Right ventricle myocardium inferior (tissue), 1 donor: ENCODE measurements around the gene FOXO6. TPM values are rescaled to one million over a fixed set of nuclear protein-coding genes. Genes with fewer than 3 reads are reported as not detected.

Experiments
- ATAC-seq: fragments of 200-7000 bp; cut with Tn5 transposase; one replicate; pipeline ENCODE4 v1.9.1; 2020; ENCODE audit warnings: mild to moderate bottlenecking, moderate library complexity
- DNase-seq: peaks from one replicate; pipeline ENCODE4 v3.0.0; 2021; ENCODE audit errors: missing footprints
- intact Hi-C: fragments of 100-400 bp; cut with DNase I; formaldehyde crosslinking; loops from one replicate; pipeline ENCODE4 v1.11.0; 2022
- total RNA-seq: library from RNA; stranded (reverse); fragmentation: NEBNext Ultra II Directional; extraction: Animal tissue kit (Norgen Biotek cat#: 25700); gene quantifications from one replicate; pipeline ENCODE4 v1.2.1, GENCODE V29; 2021
- donor health status: DM: no; HTN: yes; CAD: no; lungs with severe emphysema.

The FOXO6 gene
- total RNA-seq, 1 donor from 2014 or later, result 4.5 TPM

DNA sequence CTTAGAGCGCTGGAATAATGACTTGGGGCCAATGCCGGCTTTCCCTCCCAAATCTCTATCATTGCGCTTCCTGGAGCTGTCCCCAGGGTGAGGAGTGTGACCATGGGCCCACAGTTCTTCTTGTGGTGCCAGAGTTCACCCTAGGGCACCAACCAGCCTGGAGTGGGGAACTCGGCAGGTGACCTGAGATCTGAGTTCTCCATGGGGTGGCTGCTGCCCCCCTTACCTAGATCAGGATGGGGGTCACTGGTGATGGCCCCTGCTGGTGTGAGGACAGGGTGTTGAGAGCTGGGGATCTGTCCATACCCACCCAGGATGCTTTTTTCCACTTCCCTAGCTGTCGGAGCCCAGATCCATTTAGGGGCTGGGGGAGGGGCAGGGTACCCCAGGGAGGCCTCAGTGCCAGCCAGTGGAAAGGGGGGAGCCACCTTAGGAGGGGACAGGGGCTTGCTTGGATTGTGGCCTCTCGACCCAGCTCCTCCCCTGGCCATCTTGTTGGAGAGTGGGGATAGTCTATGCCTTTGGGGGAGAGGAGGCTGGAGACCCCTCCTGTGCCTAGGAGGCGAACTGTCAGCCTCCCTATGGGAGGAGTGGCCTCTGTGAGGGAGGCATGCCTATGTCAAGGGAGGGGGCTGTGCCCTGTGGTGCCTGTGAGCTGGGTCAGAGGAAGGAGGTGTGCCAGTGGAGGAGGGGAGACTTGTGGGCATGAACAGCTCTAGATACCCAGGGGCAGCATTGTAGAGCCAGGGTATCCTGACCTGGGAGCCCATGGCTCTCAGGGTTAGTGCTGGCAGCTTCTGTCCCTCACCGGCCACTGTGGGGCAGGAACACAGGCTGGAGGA lies 1.7 kb downstream of the FOXO6 start:
- ATAC-seq (no peak), DNase-seq (no peak)
- intact Hi-C loops, result loop anchor here (5.0 kb wide), 1 partner anchor 54 kb away; no protein-coding TSS in a partner anchor

DNA sequence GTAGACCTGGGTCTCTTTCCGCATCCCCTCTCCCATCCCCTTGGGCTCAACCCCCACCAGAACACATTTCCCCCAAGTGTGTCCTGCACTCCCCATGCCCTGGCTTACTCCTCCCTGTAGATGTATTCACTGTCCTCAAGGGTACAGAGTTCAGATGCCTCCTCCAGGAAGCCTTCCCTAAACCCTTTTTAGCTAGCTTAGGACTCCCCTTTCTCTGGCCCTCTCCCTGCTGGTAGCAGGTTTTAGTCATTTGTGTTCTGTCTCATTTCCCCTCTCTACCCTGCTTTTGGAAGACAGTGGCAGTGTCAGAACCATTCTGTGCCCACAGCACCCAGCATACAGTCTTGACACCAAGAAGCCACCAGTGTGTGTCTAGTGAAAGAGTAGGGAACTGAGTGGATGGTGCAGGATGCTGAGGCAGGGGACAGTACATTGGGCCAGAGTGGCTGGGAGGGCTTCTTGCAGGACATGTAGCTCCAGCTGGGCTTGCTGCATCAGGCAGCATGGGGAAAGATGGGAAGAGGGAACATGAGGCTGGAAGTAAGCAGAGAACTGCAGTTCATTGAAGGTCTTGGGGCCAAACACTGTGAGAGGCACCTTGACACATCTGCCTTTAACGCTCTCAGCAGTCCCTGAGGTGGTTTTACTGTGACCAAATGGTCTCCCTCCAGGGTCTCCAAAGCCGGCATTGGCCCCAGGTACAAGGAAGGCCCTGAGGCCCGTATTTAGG lies 2.5 kb downstream of the FOXO6 start:
- intact Hi-C loops, result loop anchor here (5.0 kb wide), 1 partner anchor 54 kb away; no protein-coding TSS in a partner anchor
- no peak for ATAC-seq
- DNase-seq, result no peak

- ATAC-seq (no peak), DNase-seq (no peak)
- intact Hi-C loops, result loop anchor here (5.0 kb wide), 1 partner anchor 53 kb away; no protein-coding TSS in a partner anchor
These were observed 3.4 kb downstream of the FOXO6 start for GRCh38 chr1:41364442-41365319.

GRCh38 chr1:41365320-41365633 lies 4.0 kb downstream of the FOXO6 start:
- intact Hi-C loops, result no loop called here
- DNase-seq (no peak), ATAC-seq (no peak)

GRCh38 chr1:41365772-41366454 lies 4.7 kb downstream of the FOXO6 start:
- DNase-seq, result no peak
- intact Hi-C loops, result no loop called here
- ATAC-seq, result no peak

GRCh38 chr1:41366455-41367287 lies 5.4 kb downstream of the FOXO6 start:
- ATAC-seq, result no peak
- intact Hi-C loops, result no loop called here
- DNase-seq, result no peak

DNA sequence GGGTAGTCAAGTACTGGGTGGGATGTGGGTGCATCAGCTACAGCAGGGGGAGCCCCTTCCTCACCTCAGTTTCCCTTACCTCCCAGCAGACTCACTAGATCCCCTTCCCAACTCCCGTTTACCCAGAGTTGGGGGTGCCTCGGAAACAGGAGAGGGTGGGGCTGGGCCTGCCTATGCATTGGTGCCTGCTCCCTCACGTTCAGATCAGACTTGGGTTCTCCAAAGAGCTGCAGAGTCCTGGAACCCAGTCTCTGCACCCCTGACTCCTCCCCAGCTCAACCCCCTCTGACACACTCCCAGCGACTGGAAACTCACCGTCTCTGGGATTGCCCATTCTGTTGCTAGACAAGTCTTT lies 6.0 kb downstream of the FOXO6 start:
- DNase-seq (no peak), ATAC-seq (no peak)
- intact Hi-C loops, result no loop called here

DNA sequence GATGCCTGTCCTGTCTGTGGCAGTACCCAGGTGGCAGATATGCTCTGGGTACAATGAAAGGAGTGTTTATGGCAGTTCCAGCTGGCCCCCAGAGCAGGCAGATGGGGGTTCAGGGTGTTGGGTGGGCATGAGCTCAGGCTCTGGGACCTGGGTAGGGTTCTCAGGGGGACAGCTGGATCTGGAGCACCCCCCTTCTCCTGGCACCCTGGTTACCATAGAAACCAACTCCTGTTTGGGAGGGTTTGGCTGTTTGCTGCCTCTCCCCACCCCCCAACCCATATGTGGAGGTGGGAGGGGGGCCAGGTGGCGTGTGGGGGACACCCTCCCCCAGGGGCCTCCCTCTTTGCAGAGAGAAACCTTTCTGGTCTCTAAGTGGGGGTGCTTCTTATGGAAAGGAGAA lies 7.1 kb downstream of the FOXO6 start:
- DNase-seq (no peak), ATAC-seq (no peak)
- intact Hi-C loops, result no loop called here

- DNase-seq (no peak), ATAC-seq (no peak)
- intact Hi-C loops, result no loop called here
These were observed 7.6 kb downstream of the FOXO6 start for GRCh38 chr1:41368801-41369200.

- intact Hi-C loops, result no loop called here
These were observed 8.3 kb downstream of the FOXO6 start for GRCh38 chr1:41369531-41369930.

DNA sequence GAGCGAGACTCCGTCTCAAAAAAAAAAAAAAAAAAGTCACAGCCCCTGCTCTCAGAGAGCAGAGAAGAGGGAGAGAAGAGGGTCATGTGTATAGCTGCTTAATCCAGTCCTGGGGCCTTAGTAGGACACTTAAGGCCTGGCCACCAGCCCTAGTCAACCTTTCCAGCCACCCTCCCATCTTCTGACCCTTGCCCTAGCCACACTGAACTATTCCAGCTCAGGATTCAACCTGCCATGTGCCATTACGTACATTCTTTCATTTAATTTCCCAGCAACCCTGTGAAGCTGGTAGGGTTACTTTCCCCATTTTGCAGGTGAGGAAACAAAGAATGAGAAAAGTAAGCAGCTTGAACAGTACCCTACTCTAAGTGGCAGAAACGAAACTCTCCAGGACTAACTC lies 9.0 kb downstream of the FOXO6 start:
- no peak for DNase-seq

More at GRCh38 chr1:41369531-41369930, 8.3 kb downstream of the FOXO6 start:
- DNase-seq, result no peak
- ATAC-seq, result no peak

DNA sequence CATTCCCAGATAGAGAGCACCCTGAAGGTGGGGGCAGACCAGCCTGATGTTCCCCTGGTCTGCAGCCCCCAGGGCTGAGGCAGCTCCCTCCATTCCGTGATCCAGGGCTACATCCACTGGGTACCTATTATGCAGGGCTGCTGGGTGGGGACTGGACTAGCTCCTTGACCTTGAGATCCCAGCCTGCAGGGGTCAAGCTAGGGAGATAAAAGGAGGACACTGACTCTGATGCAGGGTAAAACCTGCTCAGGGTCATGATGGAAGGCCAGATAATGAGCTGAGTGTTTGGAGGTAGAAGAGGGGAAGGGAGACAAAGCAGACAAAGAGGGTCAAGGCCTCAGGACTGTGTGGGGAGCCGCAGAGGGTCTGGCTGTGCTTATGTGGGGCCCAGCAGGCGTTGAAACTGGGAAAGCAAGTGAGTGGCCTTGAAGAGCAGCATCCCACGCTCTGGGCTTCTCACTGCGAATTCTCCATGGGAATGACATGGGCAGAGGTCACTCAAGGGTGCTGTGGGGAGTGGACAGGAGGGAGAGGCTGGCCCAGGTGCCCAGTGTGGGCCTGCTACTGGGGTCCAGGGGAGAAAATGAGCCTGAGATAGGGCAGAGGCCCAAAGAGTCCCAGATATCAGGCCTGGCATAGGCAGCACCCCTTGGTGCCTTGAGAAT lies 9.7 kb downstream of the FOXO6 start:
- no peak for DNase-seq
- no peak for ATAC-seq
- intact Hi-C loops, result no loop called here

More for the DNA sequence above, 9.0 kb downstream of the FOXO6 start:
- intact Hi-C loops, result no loop called here
- ATAC-seq, result no peak

DNA sequence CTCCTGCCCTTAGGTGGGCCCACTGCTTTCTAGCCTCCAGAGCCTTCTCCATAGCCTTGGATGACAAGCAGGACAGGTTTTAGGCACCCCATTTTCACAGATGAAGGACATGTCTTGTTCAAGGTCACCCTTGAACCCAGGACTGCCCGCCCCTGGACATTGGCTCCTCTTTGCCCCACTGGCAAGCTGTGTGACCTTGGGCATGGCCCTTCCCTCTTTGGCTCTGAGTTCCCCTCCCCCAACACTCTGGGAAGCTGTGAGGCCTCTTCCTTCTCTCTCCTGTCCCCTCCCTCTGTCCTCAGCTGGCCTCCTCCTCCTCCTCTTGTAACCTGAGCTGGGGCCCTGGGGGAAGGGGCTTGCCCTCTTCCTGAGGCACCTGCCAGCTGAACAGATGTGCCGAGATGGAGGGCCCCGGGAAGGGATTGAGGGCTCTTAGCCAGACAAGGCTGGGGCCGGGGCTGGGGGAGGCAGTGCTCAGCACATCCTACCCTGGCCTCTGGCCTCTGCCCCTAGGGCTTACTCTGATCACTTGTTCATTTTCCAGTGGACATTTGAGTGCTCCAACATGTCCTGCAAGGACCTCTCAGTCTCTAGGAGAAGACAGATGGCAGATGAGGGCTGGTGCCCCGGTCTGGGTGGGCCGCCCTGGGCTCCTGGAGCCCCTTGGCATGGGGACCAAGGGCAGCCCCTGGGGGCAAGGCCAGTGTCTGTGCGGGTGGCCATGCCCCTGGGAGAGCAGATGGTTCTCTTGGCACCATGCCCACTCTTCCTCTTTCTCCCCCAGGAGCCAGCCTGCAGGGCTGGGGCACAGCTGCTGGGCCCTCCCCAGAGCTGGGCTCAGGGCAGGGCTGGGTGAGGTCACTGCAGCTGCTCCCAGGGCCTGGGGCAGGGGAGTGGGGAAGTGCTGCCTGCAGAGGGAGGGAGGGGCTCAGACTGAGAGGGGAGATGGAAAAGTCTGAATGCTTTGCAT lies 10.7 kb downstream of the FOXO6 start:
- DNase-seq, result no peak
- peak; percentile 71 for ATAC-seq
- intact Hi-C loops, result no loop called here

- DNase-seq (peak; percentile 11), ATAC-seq (no peak)
- intact Hi-C loops, result no loop called here
These were observed 11.4 kb downstream of the FOXO6 start for GRCh38 chr1:41372600-41372993.

DNA sequence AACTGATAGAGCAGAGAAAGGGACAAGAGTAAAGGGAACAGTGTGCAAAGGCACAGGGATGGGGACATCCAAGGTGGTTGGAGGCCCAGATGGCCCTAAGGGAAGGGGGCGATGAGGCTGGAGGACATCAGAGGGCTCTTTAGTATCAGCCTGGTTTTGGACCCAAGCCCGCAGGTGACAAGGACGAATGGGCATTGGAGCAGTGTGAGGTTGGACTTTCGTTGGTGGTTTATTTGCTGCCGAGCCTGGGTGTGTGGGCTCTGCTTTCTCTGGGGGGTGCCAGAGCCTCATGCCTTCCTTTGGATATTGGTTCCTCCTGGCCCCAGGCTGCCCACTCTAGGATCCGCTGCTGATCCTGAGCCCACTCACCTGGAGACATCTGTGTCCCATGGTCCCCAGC lies 12.1 kb downstream of the FOXO6 start:
- DNase-seq (peak; percentile 18), ATAC-seq (no peak)
- intact Hi-C loops, result no loop called here

- intact Hi-C loops, result no loop called here
- ATAC-seq, result no peak
- DNase-seq, result no peak
These were observed 13.5 kb downstream of the FOXO6 start for GRCh38 chr1:41374711-41375110.
